SH-SY5Y (cell line): Measurements from ENCODE around the gene KIF18B.

Experiments used
- GATA2 ChIP-seq: IDR thresholded peaks from 2 replicates; pipeline ENCODE4 v1.6.1; 2011; ENCODE audit warnings: mild to moderate bottlenecking, low read depth, low read length
- GATA3 ChIP-seq: IDR thresholded peaks from 2 replicates; pipeline ENCODE4 v1.6.1; 2011; ENCODE audit warnings: low read depth, mild to moderate bottlenecking, low read length, moderate library complexity

GRCh38 chr17:44909681-44910144 lies 37.9 kb downstream of the KIF18B start:
- TF ChIP-seq GATA3 (no peak), GATA2 (no peak)
